Thyroid gland (tissue), 4 donors: ENCODE measurements around the gene CYYR1. TPM values are rescaled to one million over a fixed set of nuclear protein-coding genes. Genes with fewer than 3 reads are reported as not detected.

Experiments
- DNase-seq, 2 donors: peaks; one replicate each; pipeline ENCODE4 v3.0.0-alpha.2; 2019
- H3K27ac ChIP-seq, 3 donors: fragments of 200-600 bp; sonication (generic); 1 replicate in 2 of 3; 2 replicates in 1 of 3; pipeline ENCODE4 v1.5.1; 2016 to 2019; ENCODE audit warnings: mild to moderate bottlenecking in 1 of 3, moderate library complexity in 1 of 3
- H3K27me3 ChIP-seq: fragments of 200-600 bp; sonication (generic); one replicate; pipeline ENCODE4 v1.5.1; 2019
- H3K36me3 ChIP-seq, 2 donors: fragments of 200-600 bp; sonication (generic); one replicate each; pipeline ENCODE4 v1.5.1; 2016 to 2019
- H3K4me1 ChIP-seq, 2 donors: fragments of 200-600 bp; sonication (generic); one replicate each; pipeline ENCODE4 v1.5.1; 2017 to 2019
- H3K4me3 ChIP-seq, 3 donors: fragments of 200-600 bp; sonication (generic); replicated peaks in 1 of 3; 1 replicate in 2 of 3; 2 replicates in 1 of 3; pipeline ENCODE4 v1.5.1; 2016; ENCODE audit warnings: mild to moderate bottlenecking in 1 of 3
- H3K9me3 ChIP-seq: fragments of 200-600 bp; sonication (generic); one replicate; pipeline ENCODE4 v1.5.1; 2017
- CTCF ChIP-seq, 6 experiments: fragments of 200-600 bp in 3 of 6; fragments of 450-650 bp in 3 of 6; sonication (generic) in 3 of 6; IDR thresholded peaks; one replicate each; pipeline ENCODE4 v1.5.1; 2016 to 2019; ENCODE audit warnings: antibody characterized with exemption in 6 of 6, mild to moderate bottlenecking in 2 of 6, inconsistent platforms in 1 of 6, moderate library complexity in 1 of 6
- POLR2A ChIP-seq, 2 donors: fragments of 450-650 bp; IDR thresholded peaks; one replicate each; pipeline ENCODE4 v1.6.1; 2017; ENCODE audit warnings: antibody characterized with exemption in 2 of 2, mild to moderate bottlenecking in 2 of 2, moderate library complexity in 1 of 2
- WGBS, 2 donors: methylation state at CpG; one replicate each; pipeline ENCODE4 v1.1.5; 2017; 5-methylcytosine and 5-hydroxymethylcytosine counted together
- intact Hi-C: fragments of 100-400 bp; cut with DNase I; formaldehyde crosslinking; loops from one replicate; pipeline ENCODE4 v1.15.1; 2023
- total RNA-seq, 4 donors: library from RNA; depleted of rRNA; stranded (reverse); fragments of >200 nt; gene quantifications; one replicate each; pipeline ENCODE4 v1.2.3, GENCODE V29; 2016

CYYR1 gene
- total RNA-seq, 4 donors from 2014 or later = 7.0 to 18.7 (median 13.7) TPM

- intact Hi-C loops = no loop called here
- 84 to 89% methylated on average over 2 of the region's 2 CpGs for WGBS, 2 donors
Observed at GRCh38 chr21:26441149-26441548, 131.9 kb downstream of the CYYR1 start.

GRCh38 chr21:26438976-26439375 is 134.1 kb downstream of the CYYR1 start:
- Histone ChIP-seq H3K9me3 (no peaks in the 10 kb centered on the region), H3K4me1 (no peaks in the 10 kb centered on the region), H3K36me3 (no peaks in the 10 kb centered on the region), H3K27ac (no peak overlapping the region), H3K27me3 (no peaks in the 10 kb centered on the region), H3K4me3 (no peak overlapping the region)
- TF ChIP-seq CTCF (IDR thresholded peaks at IDR 0.05) (no peak), POLR2A (IDR thresholded peaks at IDR 0.05) (no peak)
- DNase-seq = no peak
- intact Hi-C loops = no loop called here

More at GRCh38 chr21:26441149-26441548, 131.9 kb downstream of the CYYR1 start:
- no peak overlapping the region for H3K27ac ChIP-seq
- H3K4me3 ChIP-seq = no peak overlapping the region
- no peak for DNase-seq
- H3K27me3 ChIP-seq = no peaks in the 10 kb centered on the region
- TF ChIP-seq POLR2A (IDR thresholded peaks at IDR 0.05) (no peak), CTCF (IDR thresholded peaks at IDR 0.05) (no peak)
- no peaks in the 10 kb centered on the region for H3K36me3 ChIP-seq
- H3K4me1 ChIP-seq = no peaks in the 10 kb centered on the region
- H3K9me3 ChIP-seq = no peaks in the 10 kb centered on the region

GRCh38 chr21:26437326-26438009 is 135.6 kb downstream of the CYYR1 start:
- TF ChIP-seq CTCF (IDR thresholded peaks at IDR 0.05) (no peak), POLR2A (IDR thresholded peaks at IDR 0.05) (no peak)
- 81 to 83% methylated on average over 1 of the region's 1 CpG for WGBS, 2 donors

GRCh38 chr21:26433386-26433785 is 139.7 kb downstream of the CYYR1 start:
- TF ChIP-seq POLR2A (IDR thresholded peaks at IDR 0.05) (no peak), CTCF (IDR thresholded peaks at IDR 0.05) (no peak)

More at GRCh38 chr21:26437326-26438009, 135.6 kb downstream of the CYYR1 start:
- H3K4me3 ChIP-seq = no peak overlapping the region
- intact Hi-C loops = no loop called here
- H3K9me3 ChIP-seq = no peaks in the 10 kb centered on the region
- no peaks in the 10 kb centered on the region for H3K36me3 ChIP-seq
- DNase-seq = no peak
- H3K27me3 ChIP-seq = no peaks in the 10 kb centered on the region
- no peaks in the 10 kb centered on the region for H3K4me1 ChIP-seq
- H3K27ac ChIP-seq = no peak overlapping the region

GRCh38 chr21:26432410-26432809 is 140.7 kb downstream of the CYYR1 start:
- H3K4me1 ChIP-seq = no peaks in the 10 kb centered on the region
- H3K4me3 ChIP-seq = no peak overlapping the region
- no peaks in the 10 kb centered on the region for H3K36me3 ChIP-seq
- TF ChIP-seq POLR2A (IDR thresholded peaks at IDR 0.05) = no peak
- TF ChIP-seq CTCF (IDR thresholded peaks at IDR 0.05) = no peak
- WGBS, 2 donors = 75 to 78% methylated on average over 5 of the region's 5 CpGs
- intact Hi-C loops = no loop called here
- H3K9me3 ChIP-seq = no peaks in the 10 kb centered on the region
- H3K27ac ChIP-seq = no peak overlapping the region
- DNase-seq = no peak
- no peaks in the 10 kb centered on the region for H3K27me3 ChIP-seq

More at GRCh38 chr21:26433386-26433785, 139.7 kb downstream of the CYYR1 start:
- H3K4me3 ChIP-seq = no peak overlapping the region
- no peak for DNase-seq
- H3K9me3 ChIP-seq = no peaks in the 10 kb centered on the region
- no peak overlapping the region for H3K27ac ChIP-seq
- intact Hi-C loops = no loop called here
- H3K27me3 ChIP-seq = no peaks in the 10 kb centered on the region
- no peaks in the 10 kb centered on the region for H3K36me3 ChIP-seq
- 85 to 100% methylated on average over 1 of the region's 1 CpG for WGBS, 2 donors
- no peaks in the 10 kb centered on the region for H3K4me1 ChIP-seq
